NCI-H2227 (cell line): ENCODE data around the gene JAKMIP1.
"Not testable (repeated sequence)": the region's sequence is repeated elsewhere in the genome, so short reads cannot be mapped to it uniquely, and the experiment has no call there.

Experiments
- DNase-seq: peaks from one replicate; lab custom pipeline; 2025; ENCODE audit not compliant: unreplicated experiment; lab: John Stamatoyannopoulos, UW

Gene JAKMIP1

GRCh38 chr4:6150046-6150735 lies 50.2 kb downstream of the JAKMIP1 start:
- DNase-seq, result no peak

DNA sequence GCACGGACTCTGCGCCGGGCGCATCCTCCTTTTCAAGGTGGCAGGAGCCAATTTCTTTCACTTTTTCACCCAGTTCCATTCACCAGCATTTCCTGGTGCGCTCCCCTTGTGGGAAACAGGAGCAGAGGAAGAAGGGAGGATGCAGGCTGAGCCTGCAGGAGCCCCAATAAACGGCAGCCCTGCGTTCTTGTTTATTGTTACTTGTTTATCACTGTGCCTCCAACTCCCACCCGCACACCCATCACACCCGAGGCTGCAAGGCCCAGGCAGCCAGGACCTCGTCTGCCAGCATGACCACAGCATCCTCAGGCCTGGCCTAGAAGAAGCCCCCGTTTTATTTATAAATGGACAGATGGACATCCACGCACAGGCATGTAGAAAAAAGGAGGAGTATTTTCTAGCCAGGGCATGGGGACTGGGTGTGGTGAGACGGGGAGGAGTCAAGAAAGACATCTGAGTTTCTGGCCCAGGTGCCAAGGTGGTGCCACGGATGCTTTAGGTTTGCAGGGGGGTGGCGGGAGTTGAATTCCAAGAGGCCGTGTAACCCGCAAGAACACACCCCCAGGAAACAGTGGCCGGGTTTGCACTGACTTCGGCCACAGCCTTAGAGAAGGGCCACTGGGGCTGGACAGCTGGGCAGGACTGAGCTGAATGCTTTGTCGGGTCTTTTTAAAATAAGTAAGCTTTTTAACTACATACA lies 51.7 kb downstream of the JAKMIP1 start:
- DNase-seq, result no peak

- DNase-seq, result no peak
Measured at GRCh38 chr4:6147441-6147840, 52.9 kb downstream of the JAKMIP1 start.

GRCh38 chr4:6143603-6144181 lies 56.7 kb downstream of the JAKMIP1 start:
- no peak for DNase-seq

DNA sequence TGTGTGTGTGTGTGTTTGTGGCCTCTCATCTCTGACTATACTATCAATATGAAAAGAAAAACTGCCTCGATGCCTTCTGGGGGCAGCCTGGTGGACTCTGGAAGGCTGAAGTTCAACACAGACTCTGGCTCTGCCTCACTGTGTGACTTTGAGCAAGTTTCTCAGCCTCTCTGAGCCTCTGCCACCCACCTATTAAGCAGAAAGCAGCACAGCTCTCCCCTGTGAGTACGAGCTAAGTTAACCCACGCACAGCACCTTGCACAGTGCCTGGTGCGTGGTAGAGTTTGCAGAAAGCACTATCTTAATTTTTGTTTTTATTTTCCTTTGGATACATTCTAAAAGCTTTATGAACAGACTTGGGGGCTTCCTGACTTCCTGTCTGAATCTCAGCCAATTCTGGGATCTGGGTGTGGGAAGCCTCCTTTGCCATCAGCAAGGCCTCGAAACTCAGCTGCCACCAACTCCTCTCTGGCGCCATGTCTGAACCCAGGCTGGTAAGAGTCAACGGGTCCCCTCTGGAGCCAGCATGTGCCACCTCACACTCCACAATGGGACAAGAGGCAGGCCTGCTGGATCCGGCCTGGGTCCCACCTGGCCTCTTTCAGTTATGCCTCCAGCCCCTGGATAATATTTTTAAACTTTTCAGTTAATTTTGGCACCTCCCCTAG lies 57.3 kb downstream of the JAKMIP1 start:
- no peak for DNase-seq

DNA sequence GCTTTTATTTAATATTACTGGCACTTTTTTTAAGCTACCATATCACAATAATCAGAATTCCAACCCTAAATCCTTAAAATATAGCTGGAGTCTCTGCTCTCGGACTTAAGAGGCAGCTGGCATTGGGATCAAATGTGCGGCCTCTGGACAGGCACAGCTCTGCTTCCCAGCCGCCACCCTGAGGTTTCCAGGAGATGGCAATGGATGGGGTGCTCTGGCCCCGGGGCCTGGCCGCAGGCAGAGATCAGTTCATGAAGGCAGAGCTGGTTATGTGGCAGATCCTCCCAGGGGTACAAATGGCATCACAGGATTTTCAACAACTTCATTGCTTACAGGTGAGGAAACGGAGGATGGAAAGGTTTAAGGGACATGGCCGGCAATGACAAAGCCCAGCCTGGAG lies 57.8 kb downstream of the JAKMIP1 start:
- no peak for DNase-seq

DNA sequence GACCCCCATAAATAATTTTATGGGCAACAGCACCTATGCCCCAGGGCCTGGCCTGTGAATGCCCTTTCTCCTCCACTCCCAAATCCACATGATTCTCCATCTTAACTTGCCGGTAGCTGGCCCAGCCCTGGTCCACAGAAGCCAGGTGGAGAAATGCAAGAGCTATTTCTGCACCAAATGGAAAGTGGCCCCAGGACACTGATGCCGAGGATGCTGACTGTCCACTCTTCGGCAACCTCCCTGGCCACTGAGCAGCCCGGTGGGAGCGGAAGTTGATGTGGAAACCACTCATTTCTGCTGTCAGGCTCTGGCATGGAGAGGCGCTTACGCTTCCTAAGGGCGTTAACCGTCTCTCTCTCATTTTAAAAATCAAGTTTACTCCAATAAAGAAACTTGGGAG lies 58.8 kb downstream of the JAKMIP1 start:
- DNase-seq, result no peak

GRCh38 chr4:6141021-6141420 lies 59.3 kb downstream of the JAKMIP1 start:
- not testable (repeated sequence) for DNase-seq

DNA sequence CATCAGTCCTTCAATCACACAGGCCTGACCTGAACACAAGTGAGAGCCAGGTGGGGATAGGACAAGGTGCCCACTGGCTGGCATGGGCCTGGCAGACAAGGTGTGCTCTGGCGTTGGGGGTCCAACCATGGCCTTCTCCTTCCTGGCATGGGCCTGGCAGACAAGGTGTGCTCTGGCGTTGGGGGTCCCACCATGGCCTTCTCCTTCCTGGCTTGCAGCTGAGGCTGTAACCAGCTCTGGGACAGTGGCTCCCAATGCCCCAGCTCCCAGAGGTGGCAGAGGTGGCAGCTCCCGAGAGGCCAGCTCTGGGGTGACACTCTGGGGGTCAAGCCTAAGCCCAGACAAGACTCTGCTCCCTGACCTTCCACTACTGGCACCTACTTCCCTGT lies 62.6 kb downstream of the JAKMIP1 start:
- no peak for DNase-seq

- no peak for DNase-seq
Measured at GRCh38 chr4:6137027-6137746, 63.2 kb downstream of the JAKMIP1 start.

DNA sequence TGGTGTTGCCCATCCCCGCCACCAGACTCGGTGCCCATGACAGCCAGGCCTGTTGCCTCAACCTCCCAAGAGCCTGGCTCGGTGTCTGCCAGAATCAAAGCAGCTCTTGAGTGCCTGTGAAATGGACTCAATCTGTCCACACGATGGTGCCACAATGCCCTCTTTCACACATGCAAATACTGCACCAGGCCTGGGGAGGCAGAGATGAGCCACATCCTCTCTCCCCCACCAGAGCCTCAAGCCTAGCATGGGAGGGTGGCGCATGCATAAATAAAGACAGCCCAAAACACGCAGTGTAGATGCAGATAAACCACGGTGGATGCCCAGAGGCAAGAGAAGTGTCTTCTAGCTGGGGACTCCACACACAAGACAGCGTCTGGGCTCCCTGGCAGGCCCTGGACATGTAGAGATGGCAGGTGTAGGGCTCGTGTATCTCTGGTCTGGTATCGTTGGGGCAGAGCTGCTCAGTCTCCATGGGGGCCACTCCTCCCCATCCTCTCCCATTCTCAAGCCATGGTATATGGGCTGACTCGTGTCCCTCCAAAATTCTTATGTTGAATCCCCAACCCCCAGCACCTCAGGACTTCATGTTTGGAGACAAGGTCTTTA lies 65.6 kb downstream of the JAKMIP1 start:
- no peak for DNase-seq

DNA sequence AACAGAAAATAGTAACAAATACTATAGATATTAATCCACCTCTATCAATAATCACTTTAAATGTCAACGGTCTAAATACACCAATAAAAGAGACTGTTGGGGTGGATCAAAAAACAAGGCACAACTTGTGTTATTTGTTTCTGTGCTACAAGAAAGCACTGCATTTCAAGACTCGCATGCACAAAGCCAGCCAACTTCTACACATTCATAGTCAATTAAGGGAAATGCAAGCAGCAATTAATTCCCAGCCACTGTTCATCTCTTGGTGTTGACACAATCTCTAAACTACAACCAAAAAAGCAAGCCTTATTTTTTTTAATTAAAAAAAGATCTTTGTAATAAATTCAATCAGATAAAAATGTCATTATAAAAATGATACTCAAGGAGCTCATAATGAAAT lies 67.6 kb downstream of the JAKMIP1 start:
- DNase-seq, result no peak

- DNase-seq, result no peak
Measured at GRCh38 chr4:6128221-6128850, 72.0 kb downstream of the JAKMIP1 start.

DNA sequence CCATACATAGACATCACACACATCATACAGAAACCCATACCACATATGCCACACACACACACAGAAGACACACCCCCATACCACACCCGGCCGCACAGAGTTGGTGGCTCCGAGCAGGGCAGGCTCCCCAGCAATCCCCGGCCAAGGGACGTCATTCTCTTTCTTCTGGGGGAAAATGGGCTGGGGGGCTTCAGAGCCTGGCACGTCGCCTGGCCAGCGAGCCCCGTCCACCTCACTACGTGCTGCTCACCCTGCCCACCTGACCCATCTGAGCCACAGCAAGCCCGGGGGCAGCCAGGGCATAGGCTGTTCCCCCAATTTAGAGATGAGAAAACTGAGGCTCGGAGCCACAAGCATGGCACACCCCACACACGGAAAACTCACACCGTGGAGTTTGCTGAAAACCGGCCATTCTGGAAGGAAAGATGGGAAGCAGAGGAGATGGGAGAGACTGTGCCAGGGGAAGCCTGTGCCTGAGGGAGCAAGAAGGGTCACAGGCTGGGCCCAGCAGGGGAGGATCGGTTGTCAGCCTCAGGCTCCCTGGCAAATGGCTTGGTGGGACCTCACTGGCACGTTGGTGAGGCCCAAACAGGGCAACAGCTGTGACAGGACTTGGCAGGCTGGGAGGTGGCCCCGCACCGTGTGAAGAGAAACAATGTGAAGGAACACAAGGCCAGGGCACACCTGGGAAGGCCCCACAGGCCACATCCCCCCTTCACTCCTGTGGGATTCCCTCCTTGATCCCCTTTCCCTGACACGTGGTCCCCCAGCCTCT lies 73.2 kb downstream of the JAKMIP1 start:
- DNase-seq, result no peak

DNA sequence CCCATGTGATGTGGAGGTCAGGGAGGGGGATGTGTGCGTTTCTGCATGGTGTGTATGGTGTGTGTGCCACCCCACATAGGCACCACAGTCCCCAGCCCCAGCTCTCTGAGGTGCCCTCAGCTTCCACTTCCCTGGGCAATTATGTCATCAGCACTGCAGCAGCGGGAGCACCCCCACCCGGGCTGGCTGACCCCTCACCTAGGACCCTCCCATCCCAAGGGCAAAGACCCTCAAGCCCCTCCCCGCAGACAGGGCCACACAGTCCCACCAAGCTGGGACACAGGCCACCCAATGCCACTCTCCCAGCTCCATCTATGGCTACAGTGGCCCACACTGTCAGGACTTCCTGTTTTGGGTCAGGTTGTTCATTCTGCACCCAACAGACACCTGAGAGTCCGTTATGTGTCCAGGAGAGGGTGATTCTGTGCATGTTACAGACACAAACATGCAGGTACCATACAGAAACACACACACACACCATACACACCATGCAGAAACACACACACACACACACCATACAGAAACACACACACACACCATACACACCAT lies 75.2 kb downstream of the JAKMIP1 start:
- DNase-seq, result no peak

- DNase-seq, result no peak
Measured at GRCh38 chr4:6124386-6125102, 75.8 kb downstream of the JAKMIP1 start.

- DNase-seq, result no peak
Measured at GRCh38 chr4:6123976-6124375, 76.4 kb downstream of the JAKMIP1 start.

DNA sequence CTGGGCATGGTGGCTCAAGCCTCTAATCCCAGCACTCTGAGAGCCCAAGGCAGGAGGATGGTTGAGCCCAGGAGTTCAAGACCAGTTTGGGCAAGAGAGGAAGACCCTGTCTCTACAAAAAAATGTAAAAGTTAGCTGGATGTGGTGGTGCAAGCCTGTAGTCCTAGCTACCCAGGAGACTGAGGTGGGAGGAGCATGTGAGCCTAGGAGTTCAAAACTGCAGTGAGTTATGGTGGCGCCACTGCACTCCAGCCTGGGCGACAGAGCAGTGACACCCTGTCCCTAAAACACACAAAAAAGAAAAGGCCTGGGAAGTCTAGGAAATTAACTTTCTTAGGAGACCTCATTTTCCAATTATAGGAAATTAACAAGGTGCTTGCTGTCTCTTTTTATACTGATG lies 76.8 kb downstream of the JAKMIP1 start:
- DNase-seq, result no peak

DNA sequence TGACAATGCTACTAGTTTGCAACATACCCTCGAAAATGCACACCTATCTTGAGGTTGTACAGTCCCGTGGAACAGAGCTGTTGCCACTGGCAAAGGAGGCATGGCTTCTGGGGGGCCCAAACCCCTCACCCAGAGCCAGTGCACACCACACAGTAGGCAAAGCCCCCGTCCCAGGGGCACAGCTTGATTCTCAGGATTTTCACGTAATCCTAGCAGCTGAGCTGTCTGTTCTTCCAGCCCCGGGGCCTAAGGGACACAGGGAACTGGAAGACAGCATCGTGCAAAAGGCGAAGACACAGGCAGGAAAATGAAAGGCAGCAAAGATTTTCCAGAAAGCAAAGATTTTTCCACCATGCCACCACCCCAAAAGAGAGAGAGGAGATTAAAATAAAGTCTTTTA lies 77.2 kb downstream of the JAKMIP1 start:
- DNase-seq, result no peak
